Measurements from ENCODE around the gene CDC25B. TPM values are rescaled to one million over a fixed set of nuclear protein-coding genes. Genes with fewer than 3 reads are reported as not detected.
"Not testable (repeated sequence)": the region's sequence is repeated elsewhere in the genome, so short reads cannot be mapped to it uniquely, and the experiment has no call there.

CDC25B gene
- polyA plus RNA-seq, 3 donors from 2014 or later = 25.3 to 42.0 (median 29.0) TPM

DNA sequence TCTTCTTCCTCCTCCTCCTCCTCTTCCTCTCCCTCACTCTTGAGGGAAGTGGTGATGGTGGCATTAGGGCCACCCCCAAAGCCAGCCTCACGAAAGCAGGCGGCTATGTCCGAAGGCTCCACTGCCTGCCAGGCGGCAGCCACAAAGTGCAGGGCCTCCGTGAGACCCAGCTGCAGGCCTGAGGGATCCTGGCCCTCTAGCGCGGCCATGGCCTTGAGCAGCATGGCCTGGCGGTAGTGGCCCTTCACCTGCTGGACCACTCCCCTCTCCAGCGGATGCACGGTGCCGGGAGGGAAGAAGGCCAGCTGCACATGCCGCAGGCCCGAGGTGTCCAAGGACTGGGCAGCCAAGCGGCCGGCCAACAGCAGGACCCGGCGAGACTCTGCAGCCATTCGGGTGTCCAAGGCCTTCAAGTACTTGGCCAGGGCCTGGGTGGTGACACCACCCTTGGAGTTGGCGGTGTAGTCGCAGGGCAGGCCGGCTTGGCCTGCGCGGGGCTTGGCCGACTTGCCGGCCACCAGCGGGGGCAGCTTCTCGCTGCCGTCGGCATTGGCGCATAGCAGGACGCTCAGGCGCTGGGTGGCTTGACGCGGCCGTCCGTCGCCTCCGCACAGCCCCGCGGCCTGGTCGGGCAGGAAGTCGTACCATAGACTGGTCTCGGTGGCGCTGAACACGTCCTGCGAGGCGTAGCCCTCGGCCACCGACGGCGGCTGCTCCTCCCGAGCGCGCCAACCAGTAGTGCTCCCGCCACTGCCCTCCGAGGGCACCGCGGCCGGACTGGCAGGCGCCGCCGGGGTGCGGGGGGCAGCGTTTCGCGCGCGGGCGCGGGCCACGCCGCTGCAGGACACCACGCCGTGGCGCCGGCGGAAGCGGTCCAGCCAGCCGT lies 10.6 kb upstream of the CDC25B start:
- Mint-ChIP-seq H3K27me3 (ENCODE audit: low read depth in 3 of 3) (peaks cover 2 to 6% (median 2%) of the 10 kb centered on the region in 3 donors), H3K36me3 (no peaks in the 10 kb centered on the region), H3K27ac (peak overlapping the region in 3 of 6 donors; percentile 39 to 75 (median 62)), H3K9me3 (no peaks in the 10 kb centered on the region), H3K4me3 (peak overlapping the region in 3 of 5 donors; percentile 21 to 86 (median 86)), H3K4me1 (peaks cover 50 to 54% of the 10 kb centered on the region in 2 donors)
- DNase-seq = peak in 1 of 3 donors; percentile 37

DNA sequence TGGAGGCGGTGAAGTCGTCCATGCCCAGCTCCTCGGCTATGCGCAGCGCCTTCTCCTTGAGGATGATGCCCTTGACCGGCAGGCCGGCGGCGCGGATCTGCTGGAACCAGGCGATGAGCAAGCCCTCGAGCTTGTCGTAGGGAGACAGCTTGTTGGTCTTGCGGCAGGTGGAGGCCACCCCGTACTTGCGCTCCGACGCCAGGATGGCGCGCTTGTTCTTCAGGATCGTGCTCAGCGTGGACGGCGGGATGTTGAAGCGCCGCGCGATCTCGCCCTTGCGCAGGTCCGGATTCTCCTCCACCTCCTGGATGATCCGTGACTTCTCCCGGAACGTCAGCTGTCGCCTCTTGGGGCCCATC lies 10.0 kb upstream of the CDC25B start:
- Mint-ChIP-seq H3K4me1 (peaks cover 43 to 47% of the 10 kb centered on the region in 2 donors), H3K4me3 (peak overlapping the region; percentile 81 to 86 (median 82)), H3K9me3 (no peaks in the 10 kb centered on the region), H3K27ac (peak overlapping the region; percentile 62 to 90 (median 84)), H3K36me3 (no peaks in the 10 kb centered on the region), H3K27me3 (ENCODE audit: low read depth in 3 of 3) (peaks cover 2 to 6% (median 2%) of the 10 kb centered on the region in 3 donors)
- peak in 2 of 3 donors; percentile 31 to 37 for DNase-seq

DNA sequence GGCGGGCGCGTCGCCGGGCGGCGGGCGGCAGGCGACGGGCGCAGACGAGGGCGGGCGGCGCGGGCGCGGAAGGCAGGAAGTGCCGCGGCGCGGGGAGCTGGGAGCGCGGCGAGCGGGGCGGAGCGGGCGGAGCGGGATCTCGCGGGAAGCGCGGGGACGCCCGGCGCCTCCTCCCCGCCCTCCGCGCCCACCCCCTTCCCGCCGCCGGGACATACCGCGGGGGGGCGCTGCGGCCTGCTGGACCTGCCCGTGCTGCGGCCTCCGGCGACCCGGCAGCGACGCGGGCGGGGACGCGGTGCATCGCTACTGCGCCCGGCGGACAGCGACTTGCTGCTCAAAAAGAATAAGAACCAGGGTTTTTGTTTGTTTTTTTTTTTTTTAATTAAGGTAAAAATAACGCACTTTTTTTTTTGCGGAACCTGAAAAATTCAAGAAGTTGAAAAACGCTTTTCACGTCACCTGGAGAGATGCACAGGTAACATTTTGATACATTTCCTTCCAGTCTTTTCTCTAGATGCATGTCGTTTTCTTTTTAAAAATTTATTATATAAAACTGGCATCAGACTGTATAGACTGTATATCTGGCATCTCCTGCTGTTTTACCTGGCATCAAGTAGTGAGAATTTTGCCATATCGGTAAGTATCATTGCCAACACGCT lies 9.3 kb upstream of the CDC25B start, which contains the start of gene CENPB:
CENPB (minus strand) TSS at position 76 of the 659 bp plus-strand sequence. CDS start 257 bp downstream, outside the sequence.
- Mint-ChIP-seq H3K27me3 (ENCODE audit: low read depth in 3 of 3) (peaks cover 2 to 6% (median 2%) of the 10 kb centered on the region in 3 donors), H3K4me1 (peaks cover 36 to 41% of the 10 kb centered on the region in 2 donors), H3K9me3 (no peaks in the 10 kb centered on the region), H3K27ac (peak within 1 kb of the TSS; percentile 62 to 90 (median 86)), H3K36me3 (no peaks in the 10 kb centered on the region), H3K4me3 (peak within 1 kb of the TSS; percentile 81 to 86 (median 82))
- peak; percentile 92 to 93 (median 93) for DNase-seq

DNA sequence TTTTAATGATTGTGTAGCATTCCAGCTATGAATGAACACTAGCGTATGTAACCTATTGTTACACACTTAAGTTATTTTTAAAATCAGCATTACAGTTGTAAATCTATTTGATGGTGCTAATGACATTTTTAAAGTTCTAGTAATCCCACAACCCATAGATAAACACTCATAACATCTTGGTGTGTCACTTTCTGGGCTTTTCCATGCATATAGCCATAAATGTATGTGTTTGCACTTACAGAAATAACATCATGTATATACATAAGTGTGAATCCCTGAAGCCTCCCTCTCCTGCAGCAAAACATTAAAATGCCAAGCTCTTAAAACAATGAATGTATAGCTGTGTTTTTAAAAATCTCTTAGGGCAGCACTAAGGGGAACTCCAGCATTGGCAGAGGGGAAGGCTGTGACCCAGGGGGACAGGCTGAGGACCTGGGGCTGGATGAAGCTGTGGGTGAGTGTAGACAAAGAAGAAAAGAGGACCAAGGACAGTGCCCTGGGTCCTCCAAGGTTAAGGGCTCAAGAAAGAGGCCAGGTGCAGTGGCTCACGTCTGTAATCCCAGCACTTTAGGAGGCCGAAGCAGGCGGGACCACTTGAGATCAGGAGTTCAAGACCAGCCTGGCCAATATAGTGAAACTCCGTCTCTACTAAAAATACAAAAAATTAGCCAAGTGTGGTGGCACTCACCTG lies 8.6 kb upstream of the CDC25B start:
- no peak for DNase-seq
- Mint-ChIP-seq H3K36me3 (no peaks in the 10 kb centered on the region), H3K9me3 (no peaks in the 10 kb centered on the region), H3K27ac (peak overlapping the region; percentile 12 to 87 (median 66)), H3K4me1 (peaks cover 35% of the 10 kb centered on the region in 2 donors), H3K27me3 (ENCODE audit: low read depth in 3 of 3) (peaks cover 2 to 6% (median 2%) of the 10 kb centered on the region in 3 donors), H3K4me3 (peak overlapping the region; percentile 66 to 82 (median 75))

DNA sequence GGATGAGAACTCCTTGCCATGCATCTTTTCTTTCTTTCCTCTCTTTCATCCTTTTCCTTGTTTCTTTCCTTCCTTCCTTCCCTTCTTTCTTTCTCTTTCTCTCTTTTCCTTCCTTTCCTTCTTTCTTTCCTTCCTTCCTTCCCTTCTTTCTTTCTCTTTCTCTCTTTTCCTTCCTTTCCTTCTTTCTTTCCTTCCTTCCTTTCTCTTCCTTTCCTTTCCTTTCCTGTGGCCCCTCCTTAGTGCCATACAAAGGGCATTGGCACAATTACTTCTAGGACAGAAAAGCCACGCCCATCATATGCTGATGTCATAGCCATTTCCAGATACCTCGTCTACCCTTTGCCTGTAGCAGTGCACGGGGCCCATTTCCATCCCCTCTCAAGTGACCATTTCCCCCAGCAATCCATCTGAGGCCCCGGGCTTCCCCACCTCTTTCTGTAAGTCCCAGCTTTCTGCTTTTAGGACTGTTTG lies 7.4 kb upstream of the CDC25B start:
- H3K4me1 Mint-ChIP-seq = peaks cover 27 to 28% of the 10 kb centered on the region in 2 donors
- peak overlapping the region in 4 of 5 donors; percentile 31 to 72 (median 62) for H3K4me3 Mint-ChIP-seq
- H3K36me3 Mint-ChIP-seq = no peaks in the 10 kb centered on the region
- no peaks in the 10 kb centered on the region for H3K9me3 Mint-ChIP-seq
- peaks cover under 1 to 5% (median 2%) of the 10 kb centered on the region in 3 donors for H3K27me3 Mint-ChIP-seq (ENCODE audit: low read depth in 3 of 3)
- DNase-seq = no peak
- peak overlapping the region; percentile 7 to 88 (median 21) for H3K27ac Mint-ChIP-seq

DNA sequence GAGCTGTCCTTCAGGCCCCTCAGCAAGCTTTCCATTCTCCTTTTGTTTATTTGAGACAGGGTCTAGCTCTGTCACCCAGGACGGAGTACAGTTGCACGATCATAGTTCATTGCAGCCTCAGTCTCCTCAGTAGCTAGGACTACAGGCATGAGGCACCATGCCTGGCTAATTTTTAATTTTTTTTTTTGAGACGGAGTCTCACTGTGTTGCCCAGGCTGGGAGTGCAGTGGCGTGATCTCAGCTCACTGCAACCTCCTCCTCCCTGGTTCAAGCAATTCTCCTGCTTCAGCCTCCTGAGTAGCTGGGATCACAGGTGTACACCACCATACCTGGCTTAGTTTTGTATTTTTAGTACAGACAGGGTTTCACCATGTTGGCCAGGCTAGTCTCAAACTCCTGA lies 6.9 kb upstream of the CDC25B start:
- peak overlapping the region in 1 of 5 donors; percentile 72 for H3K4me3 Mint-ChIP-seq
- not testable (repeated sequence) for H3K9me3 Mint-ChIP-seq

DNA sequence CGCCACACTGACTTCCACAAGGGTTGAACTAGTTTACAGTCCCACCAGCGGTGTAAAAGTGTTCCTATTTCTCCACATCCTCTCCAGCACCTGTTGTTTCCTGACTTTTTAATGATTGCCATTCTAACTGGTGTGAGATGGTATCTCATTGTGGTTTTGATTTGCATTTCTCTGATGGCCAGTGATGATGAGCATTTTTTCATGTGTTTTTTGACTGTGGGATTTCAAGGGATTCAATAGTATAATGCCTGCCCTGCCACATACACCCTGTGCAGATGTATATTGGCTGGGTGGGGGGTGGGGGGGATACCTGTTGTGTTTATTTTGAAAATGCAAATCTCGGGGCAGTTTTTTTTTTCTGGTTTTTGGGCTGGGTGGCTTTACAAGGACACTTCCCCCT lies 1.9 kb upstream of the CDC25B start:
- not testable (repeated sequence) for DNase-seq; H3K9me3 Mint-ChIP-seq; H3K27me3 Mint-ChIP-seq (ENCODE audit: low read depth in 3 of 3)
- H3K36me3 Mint-ChIP-seq = peaks cover 3 to 14% (median 6%) of the 10 kb centered on the region in 3 donors
- peak overlapping the region in 2 of 5 donors; percentile 26 to 29 for H3K4me3 Mint-ChIP-seq
- peaks cover 36 to 37% of the 10 kb centered on the region in 2 donors for H3K4me1 Mint-ChIP-seq
- H3K27ac Mint-ChIP-seq = peak overlapping the region in 1 of 6 donors; percentile 60

More for the DNA sequence above, 6.9 kb upstream of the CDC25B start:
- peaks cover 27 to 28% of the 10 kb centered on the region in 2 donors for H3K4me1 Mint-ChIP-seq
- DNase-seq; H3K36me3 Mint-ChIP-seq; H3K27me3 Mint-ChIP-seq (ENCODE audit: low read depth in 3 of 3): not testable (repeated sequence)
- peak overlapping the region in 2 of 6 donors; percentile 9 to 88 for H3K27ac Mint-ChIP-seq

DNA sequence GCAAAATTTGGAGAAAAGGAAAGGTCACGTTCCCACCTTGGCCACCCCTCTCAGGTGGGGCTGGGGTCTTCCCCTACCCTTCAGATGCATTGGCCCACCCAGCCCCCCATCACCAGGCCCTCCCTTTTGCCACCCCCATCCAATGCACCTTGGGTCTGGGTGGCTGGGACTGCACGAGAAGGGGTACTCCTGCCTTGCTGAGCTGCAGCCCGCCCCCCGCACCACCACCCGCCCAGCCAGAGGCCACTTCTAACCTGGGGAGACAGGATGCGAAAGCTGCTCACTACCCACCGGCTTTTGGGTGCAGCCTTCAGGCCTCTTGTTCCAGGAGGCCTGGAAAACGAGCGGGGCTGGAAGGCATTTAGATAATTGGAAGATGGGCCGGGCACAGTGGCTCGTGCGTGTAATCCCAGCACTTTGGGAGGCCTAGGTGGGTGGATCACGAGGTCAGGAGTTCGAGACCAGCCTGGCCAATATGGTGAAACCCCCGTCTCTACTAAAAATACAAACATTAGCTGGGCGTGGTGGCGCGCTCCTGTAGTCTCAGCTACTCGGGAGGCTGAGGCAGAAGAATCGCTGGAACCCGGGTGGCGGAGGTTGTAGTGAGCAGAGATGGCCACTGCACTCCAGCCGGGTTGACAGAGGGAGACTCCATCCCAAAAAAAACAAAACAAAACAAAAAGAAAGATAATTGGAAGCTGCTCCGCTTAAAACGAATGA lies 1.2 kb upstream of the CDC25B start:
- Mint-ChIP-seq H3K36me3 (peaks cover 3 to 18% (median 6%) of the 10 kb centered on the region in 3 donors), H3K4me1 (peaks cover 43 to 44% of the 10 kb centered on the region in 2 donors), H3K27me3 (ENCODE audit: low read depth in 3 of 3) (peaks cover 0 to 11% (median 2%) of the 10 kb centered on the region in 3 donors), H3K4me3 (peak overlapping the region; percentile 88 to 93 (median 93)), H3K27ac (peak overlapping the region; percentile 95 to 97 (median 96)), H3K9me3 (no peaks in the 10 kb centered on the region)
- no peak for DNase-seq

DNA sequence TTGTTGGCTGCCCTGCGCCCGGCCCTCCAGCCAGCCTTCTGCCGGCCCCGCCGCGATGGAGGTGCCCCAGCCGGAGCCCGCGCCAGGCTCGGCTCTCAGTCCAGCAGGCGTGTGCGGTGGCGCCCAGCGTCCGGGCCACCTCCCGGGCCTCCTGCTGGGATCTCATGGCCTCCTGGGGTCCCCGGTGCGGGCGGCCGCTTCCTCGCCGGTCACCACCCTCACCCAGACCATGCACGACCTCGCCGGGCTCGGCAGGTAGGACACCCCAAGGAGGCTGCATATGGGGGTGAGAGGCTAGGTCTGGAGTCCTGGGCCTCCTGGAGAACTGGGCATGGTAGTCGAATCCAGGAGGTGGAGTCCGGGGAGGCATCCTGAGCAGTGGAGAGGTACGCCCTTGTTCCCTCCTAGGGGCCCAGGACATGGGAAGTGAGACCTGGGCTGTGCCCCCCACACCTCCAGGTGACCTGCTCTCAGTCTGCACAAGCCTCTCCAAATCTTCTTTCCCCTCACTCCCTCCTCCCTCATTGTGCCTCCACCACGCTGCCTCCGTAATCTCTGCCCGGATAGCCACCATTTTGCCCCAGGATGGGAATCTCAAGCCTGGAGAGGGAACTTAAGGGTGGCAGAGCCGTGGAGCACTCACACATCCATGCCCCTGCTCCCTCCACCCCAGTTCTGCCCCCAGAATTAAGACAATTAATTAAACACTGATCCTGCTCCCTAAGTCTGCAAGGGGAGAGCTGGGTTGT lies 541 bp downstream of the CDC25B start:
- peaks cover 6 to 29% (median 9%) of the 10 kb centered on the region in 3 donors for H3K36me3 Mint-ChIP-seq
- H3K4me3 Mint-ChIP-seq = peak overlapping the region; percentile 85 to 97 (median 92)
- peaks cover 0 to 11% (median 3%) of the 10 kb centered on the region in 3 donors for H3K27me3 Mint-ChIP-seq (ENCODE audit: low read depth in 3 of 3)
- no peak for DNase-seq
- peak overlapping the region; percentile 87 to 99 (median 96) for H3K27ac Mint-ChIP-seq
- peaks cover 52% of the 10 kb centered on the region in 2 donors for H3K4me1 Mint-ChIP-seq
- H3K9me3 Mint-ChIP-seq = no peaks in the 10 kb centered on the region

DNA sequence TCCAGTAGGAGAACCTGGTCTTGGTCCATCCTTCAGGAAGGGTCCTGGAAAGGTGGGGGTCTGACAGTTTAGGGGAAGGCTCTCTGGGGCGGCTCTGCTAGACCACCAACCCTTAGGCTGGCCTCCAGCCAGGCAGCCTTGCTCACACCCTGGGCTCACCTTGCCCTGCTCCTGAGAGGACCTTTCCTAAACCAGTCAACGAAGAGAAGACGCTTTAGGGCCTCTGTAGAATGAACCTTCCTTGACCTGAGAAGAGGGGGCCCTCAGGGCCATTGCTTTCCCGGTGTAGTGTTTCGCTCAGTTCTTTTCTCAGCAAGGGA lies 1.1 kb downstream of the CDC25B start:
- H3K4me1 Mint-ChIP-seq = peaks cover 52% of the 10 kb centered on the region in 2 donors
- no peak for DNase-seq
- peak overlapping the region; percentile 87 to 99 (median 96) for H3K27ac Mint-ChIP-seq
- H3K4me3 Mint-ChIP-seq = peak overlapping the region; percentile 85 to 97 (median 92)
- H3K36me3 Mint-ChIP-seq = peaks cover 6 to 32% (median 9%) of the 10 kb centered on the region in 3 donors
- peaks cover 0 to 11% (median 3%) of the 10 kb centered on the region in 3 donors for H3K27me3 Mint-ChIP-seq (ENCODE audit: low read depth in 3 of 3)
- no peaks in the 10 kb centered on the region for H3K9me3 Mint-ChIP-seq

DNA sequence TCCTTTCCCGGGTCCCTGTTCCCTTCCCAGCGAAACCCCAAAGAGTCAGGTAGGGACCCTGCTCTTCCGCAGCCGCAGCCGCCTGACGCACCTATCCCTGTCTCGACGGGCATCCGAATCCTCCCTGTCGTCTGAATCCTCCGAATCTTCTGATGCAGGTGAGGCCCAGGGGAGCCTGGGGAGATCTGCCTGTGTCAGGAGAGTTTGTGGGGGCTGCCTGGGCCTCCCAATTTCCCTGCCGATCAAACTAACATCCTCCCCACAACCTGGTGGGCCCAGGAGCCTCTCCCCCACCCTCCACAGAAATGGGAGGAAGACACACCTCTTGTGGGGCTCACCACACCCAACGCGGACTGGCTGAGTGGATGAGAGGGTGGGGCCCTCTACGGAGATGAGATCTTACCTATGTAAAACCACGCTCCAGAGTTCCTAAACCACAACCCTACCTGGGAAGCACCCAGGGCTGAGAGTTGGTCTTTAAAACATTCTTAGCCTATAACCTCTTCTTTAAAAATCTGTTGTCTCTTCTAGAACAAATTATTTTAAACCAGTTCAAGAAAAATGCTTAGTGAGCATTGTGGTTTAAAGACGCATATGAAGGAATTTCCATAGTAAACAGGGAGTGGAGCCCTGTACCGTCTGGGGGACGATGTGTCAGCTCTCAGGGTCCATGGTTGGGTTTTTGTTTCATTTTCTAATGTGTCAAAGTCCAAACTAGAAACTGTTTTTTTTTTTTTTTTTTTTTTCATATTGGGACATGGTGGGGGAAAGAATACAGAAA lies 1.7 kb downstream of the CDC25B start:
- DNase-seq = peak; percentile 45 to 53 (median 47)
- no peaks in the 10 kb centered on the region for H3K9me3 Mint-ChIP-seq
- peaks cover 11 to 38% (median 14%) of the 10 kb centered on the region in 3 donors for H3K36me3 Mint-ChIP-seq
- peaks cover 0 to 11% (median 3%) of the 10 kb centered on the region in 3 donors for H3K27me3 Mint-ChIP-seq (ENCODE audit: low read depth in 3 of 3)
- H3K27ac Mint-ChIP-seq = peak overlapping the region; percentile 87 to 99 (median 96)
- H3K4me3 Mint-ChIP-seq = peak overlapping the region; percentile 85 to 97 (median 92)
- peaks cover 57% of the 10 kb centered on the region in 2 donors for H3K4me1 Mint-ChIP-seq
